Fibroblast of pulmonary artery (primary cell): ENCODE measurements around the gene SPHKAP.

Experiments used
- DNase-seq: peaks from one replicate; pipeline ENCODE4 v3.0.0-alpha.2; 2010; ENCODE audit warnings: low read depth
- H3K4me3 ChIP-seq: replicated peaks from 2 replicates; pipeline ENCODE4 v1.5.1; 2011; ENCODE audit warnings: low read depth, mild to moderate bottlenecking, control low read depth, low read length, moderate library complexity
- CTCF ChIP-seq: IDR thresholded peaks from 2 replicates; pipeline ENCODE4 v1.5.1; 2011; ENCODE audit warnings: mild to moderate bottlenecking, control low read depth, low read length, inconsistent platforms; ENCODE audit errors: missing control alignments

SPHKAP gene

DNA sequence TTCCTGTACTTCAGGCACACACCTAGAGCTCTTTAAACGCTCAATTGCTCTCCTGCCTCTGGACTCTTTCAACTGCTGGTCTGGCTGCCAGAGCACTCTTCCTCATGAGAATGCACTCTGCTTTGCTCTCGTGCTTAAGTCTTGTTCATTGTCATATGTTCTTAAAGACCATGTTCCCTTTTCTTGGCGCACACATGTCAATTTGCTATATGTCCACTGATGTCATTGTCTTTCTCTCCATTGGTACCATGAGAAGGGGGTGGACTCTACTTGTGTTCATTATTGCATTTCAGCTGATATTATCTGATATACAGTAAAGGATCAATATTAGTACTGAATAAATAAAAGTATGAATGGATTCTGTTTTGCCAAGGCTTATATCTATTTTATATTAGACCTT is 16.8 kb downstream of the SPHKAP start:
- no peak overlapping the region for H3K4me3 ChIP-seq
- TF ChIP-seq CTCF: no peak
- DNase-seq: no peak

- DNase-seq: no peak
- H3K4me3 ChIP-seq: no peak overlapping the region
- no peak for TF ChIP-seq CTCF
Measured at GRCh38 chr2:228157841-228158240, 23.6 kb downstream of the SPHKAP start.

DNA sequence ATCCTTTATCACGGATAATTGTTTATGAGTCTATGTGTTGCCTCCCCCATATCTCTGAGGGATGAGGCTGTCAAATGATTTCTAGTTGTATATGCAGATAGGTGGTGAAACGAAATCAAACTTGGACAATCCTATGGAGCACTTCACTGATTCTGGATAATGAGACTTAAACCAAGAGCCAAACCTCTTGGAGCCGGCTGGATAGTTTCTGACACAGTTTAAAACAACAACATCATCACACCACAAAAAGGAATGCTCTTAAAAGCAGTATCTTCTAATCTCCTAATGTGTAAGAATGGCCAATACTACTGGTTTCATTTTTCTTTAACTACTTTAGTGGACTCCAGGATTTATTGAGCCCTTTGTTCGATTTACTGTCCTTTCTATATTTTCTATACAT is 36.5 kb downstream of the SPHKAP start:
- H3K4me3 ChIP-seq: no peak overlapping the region
- DNase-seq: no peak
- TF ChIP-seq CTCF: no peak

- DNase-seq: no peak
- no peak for TF ChIP-seq CTCF
- H3K4me3 ChIP-seq: no peak overlapping the region
Measured at GRCh38 chr2:228140934-228141528, 40.5 kb downstream of the SPHKAP start.

- H3K4me3 ChIP-seq: no peak overlapping the region
- no peak for TF ChIP-seq CTCF
- DNase-seq: no peak
Measured at GRCh38 chr2:228136027-228136426, 45.5 kb downstream of the SPHKAP start.

DNA sequence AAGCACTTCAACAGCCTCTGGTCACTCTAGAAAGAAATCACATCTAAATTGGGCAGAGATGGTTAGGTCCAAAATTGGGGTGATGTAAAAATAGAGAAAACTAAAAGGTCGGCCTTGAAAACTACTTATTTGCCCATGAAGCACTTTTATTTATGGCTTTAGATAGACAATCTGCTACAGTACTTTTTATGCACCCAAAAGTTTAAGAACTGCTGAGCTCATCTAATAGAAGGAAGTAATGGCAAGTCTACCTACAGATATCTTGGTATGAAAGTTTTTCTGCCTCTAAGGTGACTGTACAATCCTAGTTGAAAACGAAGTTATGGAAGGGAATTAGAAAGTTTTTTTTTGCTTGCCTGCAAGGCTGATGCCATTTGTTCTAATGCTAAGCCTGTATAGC is 46.2 kb downstream of the SPHKAP start:
- no peak overlapping the region for H3K4me3 ChIP-seq
- DNase-seq: no peak
- TF ChIP-seq CTCF: no peak

DNA sequence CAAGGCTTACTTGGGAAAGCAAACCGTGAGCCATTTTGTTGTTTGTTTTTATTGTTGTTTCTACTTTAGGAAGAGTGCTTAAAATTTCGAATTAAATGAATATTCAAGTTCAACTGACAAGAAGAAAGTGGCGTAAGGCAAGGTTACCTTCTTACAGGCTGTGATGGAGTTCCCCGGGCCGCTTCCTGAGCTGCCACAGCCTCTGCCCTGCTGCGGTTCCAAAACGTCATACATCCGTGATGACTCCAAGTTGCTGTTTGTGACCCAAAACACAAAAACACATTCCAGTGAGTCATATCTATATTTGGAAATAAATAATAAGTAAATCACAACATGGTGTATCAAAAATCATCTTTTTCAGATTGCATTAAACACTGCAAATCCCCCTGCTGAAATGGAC is 49.7 kb downstream of the SPHKAP start:
- no peak for TF ChIP-seq CTCF
- no peak for DNase-seq
- H3K4me3 ChIP-seq: no peak overlapping the region
